Karpas-422 (cell line): ENCODE measurements around the gene PTPN4. TPM values are rescaled to one million over a fixed set of nuclear protein-coding genes. Genes with fewer than 3 reads are reported as not detected.

Experiments used
- DNase-seq: peaks from one replicate; pipeline ENCODE4 v3.0.0-alpha.2; 2015
- H2AFZ ChIP-seq: fragments of 200-600 bp; sonication (generic); 2 replicates; pipeline ENCODE4 v1.6.1; 2014; ENCODE audit warnings: antibody characterized with exemption, low read length, mixed read lengths
- H3K27ac ChIP-seq: fragments of 200-600 bp; sonication (generic); 2 replicates; pipeline ENCODE4 v1.5.1; 2014; ENCODE audit warnings: mild to moderate bottlenecking, low read length, moderate library complexity
- H3K27me3 ChIP-seq: fragments of 200-600 bp; sonication (generic); 2 replicates; pipeline ENCODE4 v1.6.1; 2014; ENCODE audit warnings: low read length, mixed read lengths
- H3K36me3 ChIP-seq: fragments of 200-600 bp; sonication (generic); 2 replicates; pipeline ENCODE4 v1.6.1; 2014; ENCODE audit warnings: low read length, mixed read lengths; ENCODE audit not compliant: insufficient read depth
- H3K4me1 ChIP-seq: fragments of 200-600 bp; sonication (generic); 2 replicates; pipeline ENCODE4 v1.6.1; 2014; ENCODE audit warnings: mild to moderate bottlenecking, low read length, mixed read lengths
- H3K4me2 ChIP-seq: fragments of 200-600 bp; sonication (generic); 2 replicates; pipeline ENCODE4 v1.6.1; 2014; ENCODE audit warnings: low read length, low read depth, mild to moderate bottlenecking; ENCODE audit not compliant: poor library complexity, severe bottlenecking
- H3K4me3 ChIP-seq: fragments of 200-600 bp; sonication (generic); 2 replicates; pipeline ENCODE4 v1.5.1; 2014; ENCODE audit warnings: mild to moderate bottlenecking, antibody characterized with exemption, low read length, mixed read lengths
- H3K79me2 ChIP-seq: fragments of 200-600 bp; sonication (generic); 2 replicates; pipeline ENCODE4 v1.6.1; 2014; ENCODE audit warnings: mild to moderate bottlenecking, low read length, mixed read lengths
- H3K9ac ChIP-seq: fragments of 200-600 bp; sonication (generic); 2 replicates; pipeline ENCODE4 v1.6.0; 2014; ENCODE audit warnings: low read length
- H3K9me2 ChIP-seq: fragments of 200-600 bp; sonication (generic), shearing (Covaris generic); replicated peaks from 2 replicates; pipeline ENCODE4 v1.6.0; 2014; ENCODE audit warnings: mild to moderate bottlenecking, low read length, moderate library complexity; ENCODE audit not compliant: insufficient read depth
- H3K9me3 ChIP-seq: fragments of 300-700, 200-600 bp; sonication (generic); 2 replicates; pipeline ENCODE4 v1.6.1; 2014; ENCODE audit warnings: low read length, mixed read lengths
- H4K20me1 ChIP-seq: fragments of 200-600 bp; sonication (generic); 2 replicates; pipeline ENCODE4 v1.6.1; 2014; ENCODE audit warnings: mild to moderate bottlenecking, antibody characterized with exemption, low read length, low read depth; ENCODE audit not compliant: insufficient read depth
- total RNA-seq: library from RNA; depleted of rRNA; stranded (reverse); fragments of >200 nt; shearing (Covaris generic); gene quantifications from 2 replicates; pipeline ENCODE4 v1.2.3, GENCODE V29; 2014; ENCODE audit warnings: low replicate concordance

PTPN4 gene
- total RNA-seq, 1 experiment from 2014 or later = 56.7 TPM

DNA sequence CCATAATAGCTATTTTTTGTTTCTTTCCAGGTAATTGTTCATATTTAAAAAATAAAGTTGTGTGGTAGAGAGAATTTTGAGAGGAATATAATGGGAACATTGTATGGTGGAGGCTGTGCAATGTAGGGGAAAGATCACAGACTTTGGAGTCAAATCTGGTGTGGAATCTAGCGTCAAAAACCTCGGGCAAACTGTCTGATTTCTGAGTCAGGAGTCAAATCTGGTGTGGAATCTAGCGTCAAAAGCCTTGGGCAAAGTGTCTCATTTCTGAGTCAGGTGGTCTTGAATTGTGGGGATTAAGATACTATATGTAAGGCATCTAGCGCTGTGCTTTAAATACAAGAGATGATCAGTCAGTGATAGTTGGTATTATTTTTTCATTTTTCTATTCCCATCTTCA, 5.1 kb downstream of the PTPN4 start:
- H3K27me3 ChIP-seq = no peaks in the 10 kb centered on the region
- H3K4me2 ChIP-seq = no peak overlapping the region
- H3K9me2 ChIP-seq = no peaks in the 10 kb centered on the region
- peaks cover 89% of the 10 kb centered on the region for H3K79me2 ChIP-seq
- no peaks in the 10 kb centered on the region for H3K36me3 ChIP-seq
- H2AFZ ChIP-seq = no peak overlapping the region
- H4K20me1 ChIP-seq = peaks cover 21% of the 10 kb centered on the region
- no peak for DNase-seq
- no peak overlapping the region for H3K4me3 ChIP-seq
- H3K4me1 ChIP-seq = peaks cover 23% of the 10 kb centered on the region
- H3K9ac ChIP-seq = no peak overlapping the region
- H3K27ac ChIP-seq = no peak overlapping the region
- H3K9me3 ChIP-seq = no peaks in the 10 kb centered on the region

DNA sequence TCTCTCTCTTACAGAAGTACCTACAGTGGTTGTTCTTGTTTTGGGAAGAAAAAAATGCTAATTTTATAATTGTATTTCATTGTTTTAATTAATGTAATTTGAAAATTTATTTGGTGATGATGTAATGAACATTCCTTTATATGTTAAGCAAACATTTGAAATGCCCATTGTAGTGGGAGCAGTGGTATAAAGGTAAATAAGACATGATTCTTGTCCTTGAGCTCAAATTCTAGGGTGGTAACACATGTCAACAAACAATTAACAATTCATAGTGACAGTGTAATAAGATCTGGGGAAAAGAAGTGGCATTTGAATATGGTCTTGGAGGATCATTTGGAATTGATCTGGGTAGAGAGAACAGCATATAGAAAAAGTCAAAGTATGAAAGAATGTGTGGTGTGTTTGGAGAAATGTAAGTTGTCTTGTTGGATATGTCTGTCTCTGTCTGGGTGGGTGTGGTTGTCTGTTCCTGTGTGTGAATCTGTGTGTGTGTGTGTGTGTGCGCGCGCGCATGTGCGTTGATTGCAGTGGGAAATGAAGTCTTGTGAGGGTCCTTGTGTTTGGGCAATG, 5.8 kb downstream of the PTPN4 start:
- Histone ChIP-seq H3K79me2 (peaks cover 90% of the 10 kb centered on the region), H3K4me2 (no peak overlapping the region), H3K27me3 (no peaks in the 10 kb centered on the region), H3K4me1 (peaks cover 23% of the 10 kb centered on the region), H3K9me2 (no peaks in the 10 kb centered on the region), H3K36me3 (no peaks in the 10 kb centered on the region), H2AFZ (no peak overlapping the region), H3K9ac (no peak overlapping the region), H3K4me3 (no peak overlapping the region), H3K9me3 (no peaks in the 10 kb centered on the region), H4K20me1 (peaks cover 25% of the 10 kb centered on the region), H3K27ac (no peak overlapping the region)
- DNase-seq = no peak

DNA sequence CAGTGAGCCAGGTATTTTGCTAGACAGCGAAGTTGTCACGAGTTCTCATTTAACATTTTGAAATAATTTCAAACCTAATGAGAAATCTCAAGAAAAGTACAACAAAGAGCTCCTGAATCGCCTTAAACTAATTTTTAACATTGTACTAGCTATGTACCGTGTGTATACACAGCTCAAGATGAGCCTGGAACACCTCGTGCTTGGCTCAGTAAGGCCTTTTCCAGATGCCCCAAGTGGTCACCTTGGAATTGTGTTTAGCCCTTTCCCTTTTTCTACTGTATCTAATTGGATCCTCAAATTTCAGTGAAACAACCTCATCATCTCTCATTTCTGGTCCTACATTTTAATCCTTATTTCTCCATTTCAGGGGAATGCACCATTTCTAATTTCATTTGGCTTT, 7.2 kb downstream of the PTPN4 start:
- H4K20me1 ChIP-seq = peaks cover 22% of the 10 kb centered on the region
- no peak overlapping the region for H3K27ac ChIP-seq
- H3K4me3 ChIP-seq = no peak overlapping the region
- no peak overlapping the region for H3K4me2 ChIP-seq
- no peaks in the 10 kb centered on the region for H3K27me3 ChIP-seq
- H3K9me2 ChIP-seq = no peaks in the 10 kb centered on the region
- H3K36me3 ChIP-seq = no peaks in the 10 kb centered on the region
- no peaks in the 10 kb centered on the region for H3K9me3 ChIP-seq
- H2AFZ ChIP-seq = no peak overlapping the region
- H3K9ac ChIP-seq = no peak overlapping the region
- peaks cover 80% of the 10 kb centered on the region for H3K79me2 ChIP-seq
- H3K4me1 ChIP-seq = peaks cover 9% of the 10 kb centered on the region
- DNase-seq = no peak

DNA sequence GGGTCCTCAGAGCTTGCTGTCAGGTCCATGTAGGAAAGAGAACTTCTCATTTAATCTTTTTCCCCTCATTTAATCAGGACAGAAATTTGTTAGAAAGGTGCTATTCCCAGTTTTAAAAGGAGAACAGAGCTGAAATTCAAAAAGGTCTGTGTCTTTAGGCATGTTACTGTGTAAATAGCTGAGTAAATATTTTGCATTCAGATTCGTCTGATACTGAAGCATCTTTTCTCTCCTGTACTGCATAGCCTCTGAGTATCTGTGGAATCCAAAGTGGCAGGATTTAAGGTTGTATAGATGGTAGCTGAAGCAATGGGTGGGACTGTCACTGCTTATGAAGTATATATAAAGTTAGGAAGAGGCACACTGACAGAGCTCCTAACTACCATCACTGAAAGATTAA, 9.0 kb downstream of the PTPN4 start:
- Histone ChIP-seq H3K9me2 (no peaks in the 10 kb centered on the region), H2AFZ (no peak overlapping the region), H3K4me3 (no peak overlapping the region), H3K4me1 (no peaks in the 10 kb centered on the region), H3K9me3 (no peaks in the 10 kb centered on the region), H3K27me3 (no peaks in the 10 kb centered on the region), H3K79me2 (peaks cover 76% of the 10 kb centered on the region), H3K36me3 (no peaks in the 10 kb centered on the region), H3K9ac (no peak overlapping the region), H3K27ac (no peak overlapping the region), H3K4me2 (no peak overlapping the region), H4K20me1 (peaks cover 24% of the 10 kb centered on the region)
- DNase-seq = no peak

DNA sequence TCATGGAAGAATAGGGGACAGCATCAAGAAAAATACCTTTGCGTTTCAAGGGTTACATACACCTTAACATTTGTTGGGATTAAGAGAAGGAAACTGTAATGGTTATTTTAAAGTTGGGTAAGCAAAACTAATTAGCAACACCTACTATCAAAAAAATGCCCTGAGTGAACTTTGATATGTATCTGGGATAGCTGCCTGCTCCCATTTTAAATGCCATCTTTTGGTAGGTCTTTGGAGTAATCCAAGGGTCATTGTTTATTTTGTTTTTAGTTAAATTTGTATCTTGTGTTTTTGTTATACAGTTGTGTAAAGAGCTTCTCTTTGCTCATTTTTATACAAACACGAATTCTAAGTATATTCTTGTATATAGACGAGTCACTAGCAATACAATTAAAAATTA, 9.9 kb downstream of the PTPN4 start:
- peaks cover 70% of the 10 kb centered on the region for H3K79me2 ChIP-seq
- no peaks in the 10 kb centered on the region for H3K9me3 ChIP-seq
- H3K27me3 ChIP-seq = no peaks in the 10 kb centered on the region
- no peak overlapping the region for H3K4me2 ChIP-seq
- no peak overlapping the region for H2AFZ ChIP-seq
- H3K9ac ChIP-seq = no peak overlapping the region
- no peaks in the 10 kb centered on the region for H3K9me2 ChIP-seq
- H3K4me3 ChIP-seq = no peak overlapping the region
- no peaks in the 10 kb centered on the region for H3K4me1 ChIP-seq
- H3K27ac ChIP-seq = no peak overlapping the region
- no peak for DNase-seq
- H4K20me1 ChIP-seq = peaks cover 24% of the 10 kb centered on the region
- H3K36me3 ChIP-seq = no peaks in the 10 kb centered on the region

DNA sequence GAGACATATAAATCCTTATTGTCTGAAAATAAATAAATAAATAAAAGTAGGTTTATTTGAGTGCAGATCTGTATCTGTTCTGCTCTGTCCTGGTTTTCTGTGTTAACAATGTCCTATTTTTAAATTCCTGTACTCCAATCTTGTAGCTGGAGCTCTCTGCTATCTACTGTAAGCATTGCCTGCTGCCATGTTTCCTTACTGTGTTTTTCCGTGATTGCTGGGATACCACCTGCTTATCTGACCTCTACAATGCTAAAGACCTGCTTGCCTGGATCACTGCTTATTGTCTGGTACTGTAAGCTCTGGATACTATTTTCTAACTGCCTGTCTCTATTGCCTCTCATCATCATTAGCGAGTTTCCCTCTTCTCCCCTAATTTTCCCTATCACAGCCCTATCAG, 11.6 kb downstream of the PTPN4 start:
- no peak for DNase-seq
- Histone ChIP-seq H3K4me1 (no peaks in the 10 kb centered on the region), H2AFZ (no peak overlapping the region), H3K9ac (no peak overlapping the region), H3K9me2 (no peaks in the 10 kb centered on the region), H3K4me2 (no peak overlapping the region), H4K20me1 (peaks cover 24% of the 10 kb centered on the region), H3K4me3 (no peak overlapping the region), H3K27ac (no peak overlapping the region), H3K27me3 (no peaks in the 10 kb centered on the region), H3K79me2 (peaks cover 60% of the 10 kb centered on the region), H3K36me3 (no peaks in the 10 kb centered on the region), H3K9me3 (no peaks in the 10 kb centered on the region)

DNA sequence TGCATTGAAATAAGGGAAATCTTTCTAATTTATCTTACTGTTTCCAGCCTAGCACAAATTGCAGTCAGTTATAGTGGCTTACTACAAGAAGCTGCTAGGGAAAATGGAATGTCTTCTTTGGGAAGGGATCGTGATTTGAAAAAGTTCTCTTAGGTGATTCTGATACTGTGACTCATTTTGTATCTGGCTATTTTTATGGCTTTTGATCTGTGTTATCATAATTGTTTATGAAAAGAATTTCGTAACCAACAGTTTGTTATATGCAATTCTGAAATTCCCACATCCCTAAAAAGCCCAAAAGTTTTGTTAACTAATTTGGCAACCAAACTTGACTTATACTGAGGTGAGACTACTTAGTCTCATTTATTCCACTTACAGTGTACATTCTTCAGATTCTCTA, 12.4 kb downstream of the PTPN4 start:
- Histone ChIP-seq H3K4me1 (no peaks in the 10 kb centered on the region), H3K9ac (no peak overlapping the region), H3K27me3 (no peaks in the 10 kb centered on the region), H3K27ac (no peak overlapping the region), H3K4me2 (no peak overlapping the region), H3K9me3 (no peaks in the 10 kb centered on the region), H2AFZ (no peak overlapping the region), H3K79me2 (peaks cover 57% of the 10 kb centered on the region), H3K36me3 (no peaks in the 10 kb centered on the region), H4K20me1 (peaks cover 29% of the 10 kb centered on the region), H3K4me3 (no peak overlapping the region), H3K9me2 (no peaks in the 10 kb centered on the region)
- DNase-seq = no peak

DNA sequence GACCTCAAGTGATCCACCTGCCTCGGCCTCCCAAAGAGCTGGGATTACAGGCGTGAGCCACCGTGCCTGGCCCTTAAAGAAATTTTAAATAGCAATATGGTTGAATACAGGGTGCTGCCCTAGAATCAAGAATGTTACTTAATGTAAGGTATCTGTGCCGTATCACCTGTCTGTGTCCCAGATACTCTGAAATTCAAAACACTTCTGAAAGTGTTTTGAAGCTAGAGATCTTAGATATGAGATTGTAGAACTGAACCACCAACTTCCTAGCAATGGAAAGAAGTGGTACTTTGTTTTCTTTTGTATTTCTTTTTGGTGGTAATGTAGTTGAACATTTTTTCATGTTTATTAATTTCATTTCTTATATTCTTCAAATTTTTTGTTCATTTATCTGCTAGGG, 13.0 kb downstream of the PTPN4 start:
- peaks cover 30% of the 10 kb centered on the region for H4K20me1 ChIP-seq
- peaks cover 53% of the 10 kb centered on the region for H3K79me2 ChIP-seq
- no peak for DNase-seq
- no peaks in the 10 kb centered on the region for H3K4me1 ChIP-seq
- no peak overlapping the region for H2AFZ ChIP-seq
- H3K36me3 ChIP-seq = no peaks in the 10 kb centered on the region
- H3K4me2 ChIP-seq = no peak overlapping the region
- H3K4me3 ChIP-seq = no peak overlapping the region
- no peaks in the 10 kb centered on the region for H3K9me3 ChIP-seq
- H3K9me2 ChIP-seq = no peaks in the 10 kb centered on the region
- no peak overlapping the region for H3K27ac ChIP-seq
- no peak overlapping the region for H3K9ac ChIP-seq
- no peaks in the 10 kb centered on the region for H3K27me3 ChIP-seq

DNA sequence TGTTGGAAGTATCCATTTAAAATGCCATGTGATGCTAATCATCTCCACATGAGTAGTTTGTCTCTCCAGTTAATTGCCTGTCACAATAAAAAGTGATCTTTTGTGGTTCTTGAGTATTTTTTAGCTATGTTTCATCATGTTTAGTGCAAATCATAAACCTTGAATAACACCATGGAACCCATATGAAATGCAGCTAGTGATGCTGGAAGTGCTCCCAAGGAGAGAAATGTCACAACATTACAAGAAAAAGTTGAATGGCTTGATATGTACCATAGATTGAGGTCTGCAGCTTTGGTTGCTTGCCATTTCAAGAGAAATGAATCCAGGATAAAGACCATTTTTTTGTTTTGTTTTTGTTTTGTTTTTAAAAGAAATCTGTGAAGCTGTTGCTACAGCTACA, 14.3 kb downstream of the PTPN4 start:
- H3K9me3 ChIP-seq = no peaks in the 10 kb centered on the region
- no peaks in the 10 kb centered on the region for H3K4me1 ChIP-seq
- H3K4me2 ChIP-seq = no peak overlapping the region
- no peaks in the 10 kb centered on the region for H3K9me2 ChIP-seq
- no peak overlapping the region for H3K9ac ChIP-seq
- peaks cover 44% of the 10 kb centered on the region for H3K79me2 ChIP-seq
- H3K36me3 ChIP-seq = no peaks in the 10 kb centered on the region
- no peak for DNase-seq
- no peaks in the 10 kb centered on the region for H3K27me3 ChIP-seq
- H3K4me3 ChIP-seq = no peak overlapping the region
- peaks cover 20% of the 10 kb centered on the region; the same call in 1 of the 2 replicates for H4K20me1 ChIP-seq
- no peak overlapping the region for H2AFZ ChIP-seq
- H3K27ac ChIP-seq = no peak overlapping the region
